CD4-positive, CD25-positive, alpha-beta regulatory T cell (primary cell): Measurements from ENCODE around the gene C19orf85. TPM values are rescaled to one million over a fixed set of nuclear protein-coding genes. Genes with fewer than 3 reads are reported as not detected.

Experiments used
- ATAC-seq, 2 donors: fragments of 150-1000 bp; cut with Tn5 transposase; one replicate each; pipeline ENCODE4 v1.10.0; 2021; ENCODE audit warnings: low read depth in 2 of 2, moderate number of reproducible peaks in 2 of 2, moderate library complexity in 1 of 2
- DNase-seq, 3 donors: peaks; one replicate each; pipeline versions ENCODE4 v3.0.0 to v3.0.0-alpha.2; 2012 to 2022; ENCODE audit warnings: mixed read lengths in 1 of 3
- H3K27ac ChIP-seq: one replicate; pipeline ENCODE4 v1.7.0; 2013; ENCODE audit warnings: mild to moderate bottlenecking, low read length; ENCODE audit not compliant: insufficient read depth, poor library complexity, severe bottlenecking
- H3K27me3 ChIP-seq: one replicate; pipeline ENCODE4 v1.7.0; 2013; ENCODE audit warnings: low read length; ENCODE audit not compliant: control insufficient read depth, insufficient read depth
- H3K36me3 ChIP-seq: one replicate; pipeline ENCODE4 v1.7.0; 2013; ENCODE audit warnings: mild to moderate bottlenecking, low read length, moderate library complexity; ENCODE audit not compliant: control insufficient read depth, insufficient read depth
- H3K4me1 ChIP-seq: 2 replicates; pipeline ENCODE4 v1.7.0; 2013; ENCODE audit warnings: mild to moderate bottlenecking, low read length; ENCODE audit not compliant: insufficient read depth, control insufficient read depth, poor library complexity, severe bottlenecking
- H3K4me3 ChIP-seq: one replicate; pipeline ENCODE4 v1.7.0; 2013; ENCODE audit warnings: low read depth, mild to moderate bottlenecking, low read length, moderate library complexity
- H3K9me3 ChIP-seq, 2 experiments: 1 replicate in 1 of 2; 2 replicates in 1 of 2; pipeline ENCODE4 v1.7.0; 2013; ENCODE audit warnings: low read length in 2 of 2, mild to moderate bottlenecking in 1 of 2, moderate library complexity in 1 of 2; ENCODE audit not compliant: control insufficient read depth in 2 of 2
- H3K27ac Mint-ChIP-seq, 3 donors: one replicate each; pipeline ENCODE4 v1.8.0; 2020 to 2022; ENCODE audit warnings: mild to moderate bottlenecking in 3 of 3, mixed read lengths in 3 of 3, moderate library complexity in 2 of 3
- H3K27me3 Mint-ChIP-seq: one replicate; pipeline ENCODE4 v1.8.0; 2022; ENCODE audit warnings: mild to moderate bottlenecking, mixed read lengths
- H3K36me3 Mint-ChIP-seq: one replicate; pipeline ENCODE4 v1.8.0; 2020; ENCODE audit warnings: mixed read lengths
- H3K4me1 Mint-ChIP-seq, 4 donors: one replicate each; pipeline ENCODE4 v1.8.0; 2020 to 2022; ENCODE audit warnings: mixed read lengths in 4 of 4, mild to moderate bottlenecking in 1 of 4
- H3K4me3 Mint-ChIP-seq, 4 donors: one replicate each; pipeline ENCODE4 v1.8.0; 2020 to 2022; ENCODE audit warnings: mild to moderate bottlenecking in 4 of 4, mixed read lengths in 4 of 4, moderate library complexity in 3 of 4
- H3K9me3 Mint-ChIP-seq, 7 donors: one replicate each; pipeline ENCODE4 v1.8.0; 2020 to 2022; ENCODE audit warnings: mixed read lengths in 7 of 7, mild to moderate bottlenecking in 3 of 7, moderate library complexity in 2 of 7
- polyA plus RNA-seq, 4 donors: library from polyadenylated mRNA; unstranded; fragments of 300-500 nt; fragmentation: Illumina TruSeq; gene quantifications; one replicate each; pipeline ENCODE4 v1.2.3, GENCODE V29; 2021
- total RNA-seq: library from RNA; stranded (reverse); gene quantifications from one replicate; pipeline ENCODE4 v1.2.3, GENCODE V29; 2022

The C19orf85 gene
- total and polyA plus RNA-seq, 5 donors from 2014 or later, result not detected

DNA sequence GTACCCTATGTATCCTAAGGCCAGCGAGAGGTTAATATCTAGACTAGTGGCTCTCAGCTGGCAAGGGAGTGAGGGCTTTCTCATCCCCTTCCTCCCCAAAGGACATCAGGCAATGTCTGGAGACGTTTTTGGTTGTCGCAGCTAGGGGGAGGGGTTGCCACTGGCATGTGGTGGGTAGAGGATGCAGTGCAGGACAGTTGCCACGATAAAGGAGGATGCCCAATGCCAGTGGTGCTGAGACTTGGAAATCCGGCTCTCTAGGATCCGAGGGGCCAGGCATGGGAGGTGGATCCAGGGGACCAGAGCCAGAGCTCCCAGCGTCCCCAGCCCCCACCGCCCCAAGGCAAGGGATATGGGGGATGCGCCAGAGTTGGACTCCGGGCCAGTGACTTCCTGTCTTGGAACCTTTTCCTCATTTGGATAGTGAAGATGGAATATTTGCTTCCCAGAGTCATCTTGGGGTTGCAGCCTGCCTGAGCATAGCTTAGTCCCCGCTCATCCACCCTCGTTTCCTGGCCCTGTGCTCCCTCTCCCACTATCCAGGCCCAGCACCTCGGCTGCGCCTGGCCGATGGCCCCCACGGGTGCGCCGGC is 28.6 kb upstream of the C19orf85 start:
- Mint-ChIP-seq H3K9me3 (no peaks in the 10 kb centered on the region), H3K27me3 (no peaks in the 10 kb centered on the region), H3K4me3 (peak overlapping the region in 1 of 4 donors; percentile 31), H3K27ac (no peak overlapping the region), H3K4me1 (peaks cover 0 to 6% (median 0%) of the 10 kb centered on the region in 4 donors), H3K36me3 (peaks cover 4% of the 10 kb centered on the region)
- no peak for ATAC-seq
- Histone ChIP-seq H3K27me3 (no peaks in the 10 kb centered on the region), H3K4me1 (no peaks in the 10 kb centered on the region), H3K9me3 (no peaks in the 10 kb centered on the region), H3K27ac (no peak overlapping the region), H3K4me3 (no peak overlapping the region), H3K36me3 (no peaks in the 10 kb centered on the region)
- no peak for DNase-seq

- DNase-seq (no peak), ATAC-seq (no peak)
- Mint-ChIP-seq H3K27me3 (no peaks in the 10 kb centered on the region), H3K9me3 (no peaks in the 10 kb centered on the region), H3K36me3 (peaks cover 4% of the 10 kb centered on the region), H3K27ac (peak overlapping the region in 1 of 3 donors; percentile 48), H3K4me3 (peak overlapping the region in 1 of 4 donors; percentile 43), H3K4me1 (peaks cover 0 to 6% (median 0%) of the 10 kb centered on the region in 4 donors)
- Histone ChIP-seq H3K4me3 (no peak overlapping the region), H3K27ac (no peak overlapping the region), H3K27me3 (no peaks in the 10 kb centered on the region), H3K36me3 (no peaks in the 10 kb centered on the region), H3K4me1 (no peaks in the 10 kb centered on the region), H3K9me3 (no peaks in the 10 kb centered on the region)
Observed at GRCh38 chr19:55492362-55492944, 27.9 kb upstream of the C19orf85 start.

- H3K9me3 ChIP-seq, result no peaks in the 10 kb centered on the region
- H3K27me3 Mint-ChIP-seq, result no peaks in the 10 kb centered on the region
- no peak overlapping the region for H3K4me3 Mint-ChIP-seq
- peaks cover 0 to 6% (median 0%) of the 10 kb centered on the region in 4 donors for H3K4me1 Mint-ChIP-seq
- DNase-seq (no peak), ATAC-seq (no peak)
- H3K36me3 Mint-ChIP-seq, result no peaks in the 10 kb centered on the region
- no peak overlapping the region for H3K27ac Mint-ChIP-seq
- H3K4me3 ChIP-seq, result no peak overlapping the region
- H3K36me3 ChIP-seq, result no peaks in the 10 kb centered on the region
- no peak overlapping the region for H3K27ac ChIP-seq
- H3K9me3 Mint-ChIP-seq, result no peaks in the 10 kb centered on the region
- no peaks in the 10 kb centered on the region for H3K4me1 ChIP-seq
- H3K27me3 ChIP-seq, result no peaks in the 10 kb centered on the region
Observed at GRCh38 chr19:55491546-55492360, 27.2 kb upstream of the C19orf85 start.

DNA sequence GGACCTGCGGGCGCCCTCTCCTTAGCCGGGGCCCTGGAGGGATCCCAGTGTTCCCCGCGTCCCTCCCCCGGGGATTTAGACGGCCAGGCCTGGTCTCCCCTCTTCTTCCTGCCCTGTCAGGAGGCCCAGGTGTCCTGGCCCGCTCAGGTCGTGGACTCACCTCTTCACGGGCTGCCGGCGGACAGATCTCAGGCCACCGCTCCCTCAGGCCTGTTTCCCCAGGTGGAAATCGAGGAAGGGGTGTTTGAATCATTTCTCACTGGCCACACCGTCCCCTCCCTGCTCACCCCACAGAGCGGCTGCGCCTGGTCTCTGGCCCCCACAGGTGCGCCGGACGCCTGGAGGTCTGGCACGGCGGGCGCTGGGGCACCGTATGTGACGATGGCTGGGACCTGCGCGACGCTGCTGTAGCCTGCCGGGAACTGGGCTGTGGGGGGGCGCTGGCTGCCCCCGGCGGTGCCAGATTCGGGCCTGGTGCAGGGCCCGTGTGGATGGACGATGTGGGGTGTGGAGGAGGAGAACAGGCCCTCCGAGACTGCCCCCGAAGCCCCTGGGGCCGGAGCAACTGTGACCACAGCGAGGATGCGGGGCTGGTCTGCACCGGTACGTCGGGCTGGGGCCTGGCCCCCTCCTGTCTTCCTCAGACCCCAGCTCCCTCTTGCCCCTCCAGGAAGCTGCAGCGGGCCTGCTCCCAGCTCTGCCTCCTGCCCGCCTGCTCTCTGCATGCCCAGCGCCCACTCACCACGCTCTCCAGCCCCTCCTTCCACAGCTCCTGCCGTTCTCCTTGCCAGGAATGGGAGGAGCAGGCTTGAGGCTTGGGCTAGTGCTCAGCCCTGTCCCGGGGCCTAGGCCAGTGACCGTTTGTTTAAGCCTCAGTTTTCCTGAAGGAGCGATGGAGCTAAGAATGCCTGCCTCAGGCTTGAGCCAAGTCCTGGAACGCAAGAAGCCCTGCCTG is 26.2 kb upstream of the C19orf85 start:
- no peak overlapping the region for H3K27ac ChIP-seq
- Mint-ChIP-seq H3K4me3 (no peak overlapping the region), H3K36me3 (no peaks in the 10 kb centered on the region), H3K27me3 (no peaks in the 10 kb centered on the region), H3K4me1 (peaks cover 0 to 10% (median 2%) of the 10 kb centered on the region in 4 donors), H3K27ac (no peak overlapping the region), H3K9me3 (no peaks in the 10 kb centered on the region)
- H3K4me3 ChIP-seq, result no peak overlapping the region
- H3K36me3 ChIP-seq, result no peaks in the 10 kb centered on the region
- no peaks in the 10 kb centered on the region for H3K27me3 ChIP-seq
- H3K9me3 ChIP-seq, result no peaks in the 10 kb centered on the region
- H3K4me1 ChIP-seq, result no peaks in the 10 kb centered on the region
- ATAC-seq (no peak), DNase-seq (no peak)

- ATAC-seq (no peak), DNase-seq (no peak)
- Histone ChIP-seq H3K4me1 (peaks cover 6% of the 10 kb centered on the region), H3K27ac (no peak overlapping the region), H3K4me3 (no peak overlapping the region), H3K9me3 (no peaks in the 10 kb centered on the region), H3K36me3 (no peaks in the 10 kb centered on the region), H3K27me3 (no peaks in the 10 kb centered on the region)
- Mint-ChIP-seq H3K36me3 (no peaks in the 10 kb centered on the region), H3K27ac (no peak overlapping the region), H3K4me3 (no peak overlapping the region), H3K27me3 (no peaks in the 10 kb centered on the region), H3K9me3 (no peaks in the 10 kb centered on the region), H3K4me1 (peaks cover 0 to 9% (median 3%) of the 10 kb centered on the region in 4 donors)
Observed at GRCh38 chr19:55489711-55490477, 25.3 kb upstream of the C19orf85 start.

GRCh38 chr19:55488986-55489710 is 24.6 kb upstream of the C19orf85 start:
- no peak for DNase-seq
- Histone ChIP-seq H3K27me3 (no peaks in the 10 kb centered on the region), H3K4me3 (no peak overlapping the region), H3K4me1 (peaks cover 13% of the 10 kb centered on the region), H3K27ac (no peak overlapping the region), H3K36me3 (no peaks in the 10 kb centered on the region), H3K9me3 (no peaks in the 10 kb centered on the region)
- Mint-ChIP-seq H3K27ac (no peak overlapping the region), H3K4me3 (peak overlapping the region in 1 of 4 donors; percentile 38), H3K9me3 (no peaks in the 10 kb centered on the region), H3K36me3 (no peaks in the 10 kb centered on the region), H3K27me3 (no peaks in the 10 kb centered on the region), H3K4me1 (peaks cover 0 to 8% (median 3%) of the 10 kb centered on the region in 4 donors)
- ATAC-seq, result no peak
